H9 (cell line): Measurements from ENCODE around the gene FNIP2. TPM values are rescaled to one million over a fixed set of nuclear protein-coding genes. Genes with fewer than 3 reads are reported as not detected.

Source experiments
- DNase-seq: peaks from one replicate; pipeline ENCODE4 v3.0.0-alpha.2; 2017
- H2AFZ ChIP-seq: one replicate; pipeline ENCODE4 v1.6.1; 2013; ENCODE audit warnings: mild to moderate bottlenecking, low read length, control low read depth, moderate library complexity
- H2AK5ac ChIP-seq: 2 replicates; pipeline ENCODE4 v1.6.1; 2013; ENCODE audit warnings: low read length, control low read depth, mixed read lengths; ENCODE audit not compliant: insufficient read length
- H2BK120ac ChIP-seq: one replicate; pipeline ENCODE4 v1.6.1; 2013; ENCODE audit warnings: low read depth, mild to moderate bottlenecking, low read length, control low read depth, inconsistent platforms; ENCODE audit not compliant: poor library complexity, severe bottlenecking
- H2BK12ac ChIP-seq: 2 replicates; pipeline ENCODE4 v1.6.1; 2013; ENCODE audit warnings: low read length, control low read depth, mixed read lengths, low read depth; ENCODE audit not compliant: insufficient read length
- H2BK15ac ChIP-seq: 2 replicates; pipeline ENCODE4 v1.6.1; 2013; ENCODE audit warnings: low read depth, low read length, control low read depth
- H2BK20ac ChIP-seq: one replicate; pipeline ENCODE4 v1.6.1; 2013; ENCODE audit warnings: low read depth, mild to moderate bottlenecking, low read length, control low read depth, inconsistent platforms; ENCODE audit not compliant: poor library complexity, severe bottlenecking
- H2BK5ac ChIP-seq: 2 replicates; pipeline ENCODE4 v1.6.1; 2013; ENCODE audit warnings: low read length, control low read depth, mixed read lengths; ENCODE audit not compliant: insufficient read length
- H3K14ac ChIP-seq: 2 replicates; pipeline ENCODE4 v1.6.1; 2013; ENCODE audit warnings: low read length, control low read depth; ENCODE audit not compliant: insufficient read depth
- H3K18ac ChIP-seq: 2 replicates; pipeline ENCODE4 v1.6.1; 2013; ENCODE audit warnings: low read depth, mild to moderate bottlenecking, mixed read lengths, low read length, control low read depth; ENCODE audit not compliant: insufficient read length
- H3K23ac ChIP-seq: 2 replicates; pipeline ENCODE4 v1.6.1; 2013; ENCODE audit warnings: low read length, control low read depth, mixed read lengths, low read depth; ENCODE audit not compliant: insufficient read length
- H3K23me2 ChIP-seq: 2 replicates; pipeline ENCODE4 v1.6.1; 2013; ENCODE audit warnings: low read depth, mild to moderate bottlenecking, mixed read lengths, low read length, control low read depth; ENCODE audit not compliant: insufficient read length, poor library complexity, severe bottlenecking
- H3K27ac ChIP-seq: 2 replicates; pipeline ENCODE4 v1.5.1; 2013; ENCODE audit warnings: low read length, control low read depth, mixed read lengths, low read depth; ENCODE audit not compliant: insufficient read length
- H3K27me3 ChIP-seq: 2 replicates; pipeline ENCODE4 v1.6.1; 2013; ENCODE audit warnings: low read length, control low read depth, inconsistent platforms; ENCODE audit not compliant: insufficient read depth
- H3K4ac ChIP-seq: 2 replicates; pipeline ENCODE4 v1.6.1; 2013; ENCODE audit warnings: low read depth, mild to moderate bottlenecking, control low read depth, inconsistent platforms, low read length, moderate library complexity
- H3K4me1 ChIP-seq: 2 replicates; pipeline ENCODE4 v1.6.1; 2013; ENCODE audit warnings: low read length, control low read depth, inconsistent platforms; ENCODE audit not compliant: insufficient read depth
- H3K4me2 ChIP-seq: 2 replicates; pipeline ENCODE4 v1.6.1; 2013; ENCODE audit warnings: low read length, control low read depth, mixed read lengths; ENCODE audit not compliant: insufficient read length, insufficient read depth
- H3K56ac ChIP-seq: 2 replicates; pipeline ENCODE4 v1.6.1; 2013; ENCODE audit warnings: low read depth, mild to moderate bottlenecking, mixed read lengths, low read length, control low read depth; ENCODE audit not compliant: insufficient read length
- H3K79me1 ChIP-seq: 2 replicates; pipeline ENCODE4 v1.6.1; 2013; ENCODE audit warnings: low read depth, mild to moderate bottlenecking, moderate library complexity, low read length, control low read depth, inconsistent platforms; ENCODE audit not compliant: insufficient read depth, poor library complexity, severe bottlenecking
- H3K79me2 ChIP-seq: 2 replicates; pipeline ENCODE4 v1.6.1; 2013; ENCODE audit warnings: low read length, control low read depth, inconsistent platforms; ENCODE audit not compliant: insufficient read depth
- H3K9ac ChIP-seq: 2 replicates; pipeline ENCODE4 v1.6.1; 2013; ENCODE audit warnings: low read length, control low read depth, mixed read lengths; ENCODE audit not compliant: insufficient read length; ENCODE audit errors: extremely low read depth
- H3K9me3 ChIP-seq: one replicate; pipeline ENCODE4 v1.6.1; 2013; ENCODE audit warnings: low read depth, low read length, inconsistent platforms; ENCODE audit not compliant: control insufficient read depth
- H3T11ph ChIP-seq: one replicate; pipeline ENCODE4 v1.6.1; 2013; ENCODE audit warnings: mild to moderate bottlenecking, low read length, control low read depth, inconsistent platforms
- H4K20me1 ChIP-seq: one replicate; pipeline ENCODE4 v1.6.1; 2013; ENCODE audit not compliant: control insufficient read depth, insufficient read length, insufficient read depth
- H4K5ac ChIP-seq: 2 replicates; pipeline ENCODE4 v1.6.1; 2013; ENCODE audit warnings: low read depth, mild to moderate bottlenecking, mixed read lengths, low read length, control low read depth; ENCODE audit not compliant: insufficient read length
- H4K8ac ChIP-seq: replicated peaks from 2 replicates; pipeline ENCODE4 v1.6.1; 2013; ENCODE audit warnings: low read length, control low read depth, mixed read lengths, low read depth; ENCODE audit not compliant: insufficient read length
- H4K91ac ChIP-seq: 2 replicates; pipeline ENCODE4 v1.6.1; 2013; ENCODE audit warnings: low read depth, mild to moderate bottlenecking, moderate library complexity, mixed read lengths, low read length, control low read depth; ENCODE audit not compliant: insufficient read length
- H3K27ac Mint-ChIP-seq, 3 experiments: 2 replicates in 2 of 3; 3 replicates in 1 of 3; pipeline ENCODE4 v1.8.0; 2020 to 2021; ENCODE audit warnings: mixed read lengths in 3 of 3, mild to moderate bottlenecking in 1 of 3, moderate library complexity in 1 of 3
- H3K27me3 Mint-ChIP-seq: 2 replicates; pipeline ENCODE4 v1.8.0; 2021; ENCODE audit warnings: low read depth, mild to moderate bottlenecking, moderate library complexity, mixed read lengths
- H3K36me3 Mint-ChIP-seq, 3 experiments: 2 replicates in 2 of 3; 3 replicates in 1 of 3; pipeline ENCODE4 v1.8.0; 2020 to 2021; ENCODE audit warnings: low read depth in 3 of 3, mixed read lengths in 3 of 3; ENCODE audit not compliant: insufficient read depth in 1 of 3
- H3K4me1 Mint-ChIP-seq, 2 experiments: 2 replicates each; pipeline ENCODE4 v1.8.0; 2020; ENCODE audit warnings: mixed read lengths in 2 of 2
- H3K4me3 Mint-ChIP-seq, 2 experiments: 2 replicates in 1 of 2; 3 replicates in 1 of 2; pipeline ENCODE4 v1.8.0; 2020 to 2021; ENCODE audit warnings: mild to moderate bottlenecking in 2 of 2, mixed read lengths in 2 of 2, moderate library complexity in 1 of 2
- H3K9me3 Mint-ChIP-seq, 2 experiments: 2 replicates in 1 of 2; 3 replicates in 1 of 2; pipeline ENCODE4 v1.8.0; 2020; ENCODE audit warnings: mild to moderate bottlenecking in 2 of 2, mixed read lengths in 2 of 2, moderate library complexity in 1 of 2
- WGBS: extraction: QIAGEN DNeasy Blood & Tissue Kit; methylation state at CpG from one replicate; pipeline ENCODE4 v1.1.7; 2013; ENCODE audit warnings: missing lambda C conversion rate, low lambda C conversion rate, mixed read lengths; ENCODE audit not compliant: insufficient read length; ENCODE audit errors: extremely low coverage; 5-methylcytosine and 5-hydroxymethylcytosine counted together
- total RNA-seq: library from RNA; stranded (reverse); gene quantifications from 2 replicates; pipeline ENCODE4 v1.2.1, GENCODE V29; 2021
- TF ChIP-seq, protein P1 (sequence below): fragments of 200-600 bp; sonication (generic); conservative IDR thresholded peaks from 3 replicates; pipeline ENCODE4 v1.8.0; 2021; ENCODE audit warnings: antibody characterized with exemption, mild to moderate bottlenecking

FNIP2 gene
- total RNA-seq, 1 experiment from 2014 or later = 9.6 TPM

DNA sequence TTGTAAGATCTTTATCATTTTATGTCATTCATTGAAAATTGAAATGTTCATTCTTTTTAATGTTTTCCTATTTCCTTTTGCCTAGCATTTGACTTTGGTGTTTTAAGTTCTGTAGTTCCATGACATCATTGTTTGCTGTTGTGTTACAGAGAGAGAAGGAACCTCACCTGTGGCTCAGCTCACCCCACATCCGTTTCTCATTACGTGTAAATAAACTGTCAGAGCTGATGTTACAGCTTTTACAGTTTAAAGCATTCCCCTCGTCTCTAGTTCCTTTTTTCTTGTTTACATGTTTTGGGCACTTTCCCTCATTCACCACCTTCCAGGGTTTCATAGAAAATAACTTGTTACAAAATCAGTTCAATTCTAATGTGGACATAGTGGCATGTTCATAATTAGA, 137.2 kb downstream of the FNIP2 start:
- Histone ChIP-seq H3K14ac (no peak overlapping the region), H2BK12ac (no peak overlapping the region), H3K4me1 (no peaks in the 10 kb centered on the region; the same call in 1 of the 2 replicates), H3T11ph (no peak overlapping the region), H3K4ac (no peak overlapping the region), H4K5ac (no peak overlapping the region), H2AK5ac (no peak overlapping the region), H2BK120ac (no peak overlapping the region), H4K20me1 (no peaks in the 10 kb centered on the region), H3K79me1 (no peaks in the 10 kb centered on the region), H3K9me3 (no peaks in the 10 kb centered on the region), H3K79me2 (no peaks in the 10 kb centered on the region), H4K91ac (no peak overlapping the region), H3K9ac (no peak overlapping the region), H3K23ac (no peak overlapping the region), H3K56ac (no peak overlapping the region), H3K27me3 (no peaks in the 10 kb centered on the region; the same call in 1 of the 2 replicates), H2BK20ac (no peak overlapping the region), H2AFZ (no peak overlapping the region), H3K18ac (no peak overlapping the region), H4K8ac (no peak overlapping the region), H3K23me2 (no peaks in the 10 kb centered on the region), H3K27ac (no peak overlapping the region), H2BK15ac (no peak overlapping the region), H2BK5ac (no peak overlapping the region), H3K4me2 (no peak overlapping the region)
- peaks cover 0 to 9% of the 10 kb centered on the region in 2 experiments; a peak in 2 of 5 replicates for H3K9me3 Mint-ChIP-seq
- peaks cover 17 to 18% of the 10 kb centered on the region in 2 experiments for H3K4me1 Mint-ChIP-seq
- no CpG with 5 or more reads among the region's 3 CpGs for WGBS
- TF ChIP-seq, protein P1, sequence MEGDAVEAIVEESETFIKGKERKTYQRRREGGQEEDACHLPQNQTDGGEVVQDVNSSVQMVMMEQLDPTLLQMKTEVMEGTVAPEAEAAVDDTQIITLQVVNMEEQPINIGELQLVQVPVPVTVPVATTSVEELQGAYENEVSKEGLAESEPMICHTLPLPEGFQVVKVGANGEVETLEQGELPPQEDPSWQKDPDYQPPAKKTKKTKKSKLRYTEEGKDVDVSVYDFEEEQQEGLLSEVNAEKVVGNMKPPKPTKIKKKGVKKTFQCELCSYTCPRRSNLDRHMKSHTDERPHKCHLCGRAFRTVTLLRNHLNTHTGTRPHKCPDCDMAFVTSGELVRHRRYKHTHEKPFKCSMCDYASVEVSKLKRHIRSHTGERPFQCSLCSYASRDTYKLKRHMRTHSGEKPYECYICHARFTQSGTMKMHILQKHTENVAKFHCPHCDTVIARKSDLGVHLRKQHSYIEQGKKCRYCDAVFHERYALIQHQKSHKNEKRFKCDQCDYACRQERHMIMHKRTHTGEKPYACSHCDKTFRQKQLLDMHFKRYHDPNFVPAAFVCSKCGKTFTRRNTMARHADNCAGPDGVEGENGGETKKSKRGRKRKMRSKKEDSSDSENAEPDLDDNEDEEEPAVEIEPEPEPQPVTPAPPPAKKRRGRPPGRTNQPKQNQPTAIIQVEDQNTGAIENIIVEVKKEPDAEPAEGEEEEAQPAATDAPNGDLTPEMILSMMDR = no peak
- peaks cover 0 to 13% (median 7%) of the 10 kb centered on the region in 3 experiments; a peak in 5 of 7 replicates for H3K36me3 Mint-ChIP-seq
- no peak overlapping the region for H3K4me3 Mint-ChIP-seq
- no peak for DNase-seq
- H3K27ac Mint-ChIP-seq = no peak overlapping the region
- no peaks in the 10 kb centered on the region for H3K27me3 Mint-ChIP-seq
